Upper lobe of right lung (tissue), 1 donor: ENCODE data around the gene GLOD5. TPM values are rescaled to one million over a fixed set of nuclear protein-coding genes. Genes with fewer than 3 reads are reported as not detected.

ENCODE experiments used
- ATAC-seq: fragments of 200-7000 bp; cut with Tn5 transposase; one replicate; pipeline ENCODE4 v1.9.1; 2020; ENCODE audit warnings: mild to moderate bottlenecking, moderate library complexity
- DNase-seq: peaks from one replicate; pipeline ENCODE4 v3.0.0-alpha.2; 2020
- H3K27ac ChIP-seq: fragments of 200-600 bp; one replicate; pipeline ENCODE4 v1.8.0; 2022
- H3K27me3 ChIP-seq: fragments of 200-600 bp; one replicate; pipeline ENCODE4 v1.8.0; 2022; ENCODE audit warnings: mild to moderate bottlenecking
- H3K36me3 ChIP-seq: fragments of 200-600 bp; one replicate; pipeline ENCODE4 v1.8.0; 2022
- H3K4me1 ChIP-seq: fragments of 200-600 bp; one replicate; pipeline ENCODE4 v1.8.0; 2022
- H3K4me3 ChIP-seq: fragments of 200-600 bp; one replicate; pipeline ENCODE4 v1.8.0; 2022; ENCODE audit warnings: mild to moderate bottlenecking
- H3K9me3 ChIP-seq: fragments of 200-600 bp; one replicate; pipeline ENCODE4 v1.8.0; 2022
- intact Hi-C: fragments of 100-400 bp; cut with DNase I; formaldehyde crosslinking; loops from one replicate; pipeline ENCODE4 v1.11.0; 2022
- total RNA-seq: library from RNA; stranded (reverse); fragmentation: NEBNext Ultra II Directional; extraction: Animal tissue kit (Norgen Biotek cat#: 25700); gene quantifications from one replicate; pipeline ENCODE4 v1.2.1, GENCODE V29; 2021
- TF ChIP-seq, protein P1 (sequence below): fragments of 200-600 bp; IDR thresholded peaks from one replicate; pipeline ENCODE4 v1.8.0; 2022; ENCODE audit warnings: antibody characterized with exemption
- donor health status: DM: no; HTN: yes; CAD: no; lungs with severe emphysema.

Gene GLOD5
- total RNA-seq, 1 donor from 2014 or later = 2.6 TPM

DNA sequence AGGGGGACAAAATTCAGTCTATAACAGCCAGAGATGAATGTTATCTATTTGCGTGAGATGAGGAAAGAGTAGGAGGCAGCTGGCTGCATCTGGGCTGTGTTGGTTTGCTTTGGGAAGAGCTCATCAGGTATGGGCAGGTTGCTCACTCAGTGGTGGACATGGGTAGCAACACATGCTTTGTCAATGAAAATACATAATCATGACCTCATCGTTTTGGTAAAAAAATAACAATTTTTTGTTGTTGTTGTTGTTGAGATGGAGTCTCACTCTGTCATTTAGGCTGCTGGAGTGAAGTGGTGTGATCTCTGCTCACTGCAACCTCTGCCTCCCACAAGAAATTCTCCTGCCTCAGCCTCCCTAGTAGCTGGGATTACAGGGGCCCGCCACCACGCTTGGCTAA is 16.3 kb upstream of the GLOD5 start:
- no peaks in the 10 kb centered on the region for H3K4me1 ChIP-seq
- H3K36me3 ChIP-seq = no peaks in the 10 kb centered on the region
- TF ChIP-seq, protein P1, sequence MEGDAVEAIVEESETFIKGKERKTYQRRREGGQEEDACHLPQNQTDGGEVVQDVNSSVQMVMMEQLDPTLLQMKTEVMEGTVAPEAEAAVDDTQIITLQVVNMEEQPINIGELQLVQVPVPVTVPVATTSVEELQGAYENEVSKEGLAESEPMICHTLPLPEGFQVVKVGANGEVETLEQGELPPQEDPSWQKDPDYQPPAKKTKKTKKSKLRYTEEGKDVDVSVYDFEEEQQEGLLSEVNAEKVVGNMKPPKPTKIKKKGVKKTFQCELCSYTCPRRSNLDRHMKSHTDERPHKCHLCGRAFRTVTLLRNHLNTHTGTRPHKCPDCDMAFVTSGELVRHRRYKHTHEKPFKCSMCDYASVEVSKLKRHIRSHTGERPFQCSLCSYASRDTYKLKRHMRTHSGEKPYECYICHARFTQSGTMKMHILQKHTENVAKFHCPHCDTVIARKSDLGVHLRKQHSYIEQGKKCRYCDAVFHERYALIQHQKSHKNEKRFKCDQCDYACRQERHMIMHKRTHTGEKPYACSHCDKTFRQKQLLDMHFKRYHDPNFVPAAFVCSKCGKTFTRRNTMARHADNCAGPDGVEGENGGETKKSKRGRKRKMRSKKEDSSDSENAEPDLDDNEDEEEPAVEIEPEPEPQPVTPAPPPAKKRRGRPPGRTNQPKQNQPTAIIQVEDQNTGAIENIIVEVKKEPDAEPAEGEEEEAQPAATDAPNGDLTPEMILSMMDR = no peak
- DNase-seq = no peak
- no peak overlapping the region for H3K4me3 ChIP-seq
- intact Hi-C loops = no loop called here
- H3K9me3 ChIP-seq = no peaks in the 10 kb centered on the region
- H3K27me3 ChIP-seq = no peaks in the 10 kb centered on the region
- ATAC-seq = no peak
- H3K27ac ChIP-seq = no peak overlapping the region

DNA sequence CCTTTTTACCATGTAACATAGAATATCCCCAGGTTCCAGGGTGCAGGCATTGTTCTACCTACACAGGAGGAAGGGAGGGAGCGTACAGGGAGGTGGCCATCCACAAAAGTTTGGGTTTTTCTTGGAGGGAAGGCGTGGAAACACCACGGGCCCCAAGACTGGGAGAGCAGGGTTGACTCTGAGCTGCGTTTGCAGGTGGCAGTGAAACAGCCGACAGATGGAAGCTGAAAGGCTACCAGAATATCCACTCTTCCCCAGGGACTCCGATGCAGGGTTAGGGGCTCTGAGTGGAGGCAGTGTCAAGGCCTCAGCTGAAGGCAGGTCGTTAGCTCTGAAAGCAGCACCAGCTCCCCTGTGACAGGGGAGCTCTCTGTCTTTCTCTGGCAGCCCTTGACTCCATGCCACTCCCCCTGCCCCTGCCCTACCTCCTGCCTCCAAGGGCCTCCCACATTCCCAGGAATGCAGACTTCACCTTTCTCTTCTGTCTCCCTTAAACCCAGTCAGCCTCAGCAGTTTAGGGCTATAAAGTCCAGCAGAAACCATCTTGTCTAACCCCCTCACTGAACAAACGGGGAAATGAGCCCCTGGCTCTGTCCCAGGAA is 14.0 kb upstream of the GLOD5 start:
- Histone ChIP-seq H3K27ac (no peak overlapping the region), H3K36me3 (no peaks in the 10 kb centered on the region), H3K27me3 (no peaks in the 10 kb centered on the region), H3K4me1 (no peaks in the 10 kb centered on the region), H3K9me3 (no peaks in the 10 kb centered on the region), H3K4me3 (no peak overlapping the region)
- intact Hi-C loops = no loop called here
- DNase-seq (no peak), ATAC-seq (no peak)
- TF ChIP-seq, protein P1 = no peak

DNA sequence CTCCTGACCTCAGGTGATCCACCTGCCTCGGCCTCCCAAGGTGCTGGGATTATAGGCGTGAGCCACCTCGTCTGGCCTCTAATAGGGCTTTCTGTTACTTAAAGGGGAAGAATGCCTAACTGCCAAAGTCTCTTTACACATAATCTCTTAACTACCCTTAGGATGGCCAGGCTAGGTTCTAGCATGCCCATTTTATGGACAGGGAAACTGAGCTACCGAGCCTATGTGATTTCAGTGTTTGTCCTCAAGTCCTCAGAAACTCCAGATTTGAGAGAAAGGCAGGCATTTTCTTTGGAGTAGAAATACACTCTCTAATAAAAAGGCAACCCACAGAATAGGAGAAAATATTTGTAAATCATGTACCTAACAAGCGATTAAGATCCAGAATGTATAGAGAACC is 12.4 kb upstream of the GLOD5 start:
- no peak for DNase-seq
- no peak overlapping the region for H3K27ac ChIP-seq
- H3K4me1 ChIP-seq = no peaks in the 10 kb centered on the region
- H3K4me3 ChIP-seq = no peak overlapping the region
- H3K36me3 ChIP-seq = no peaks in the 10 kb centered on the region
- TF ChIP-seq, protein P1 = no peak
- no peaks in the 10 kb centered on the region for H3K9me3 ChIP-seq
- no peaks in the 10 kb centered on the region for H3K27me3 ChIP-seq
- intact Hi-C loops = no loop called here
- ATAC-seq = no peak

DNA sequence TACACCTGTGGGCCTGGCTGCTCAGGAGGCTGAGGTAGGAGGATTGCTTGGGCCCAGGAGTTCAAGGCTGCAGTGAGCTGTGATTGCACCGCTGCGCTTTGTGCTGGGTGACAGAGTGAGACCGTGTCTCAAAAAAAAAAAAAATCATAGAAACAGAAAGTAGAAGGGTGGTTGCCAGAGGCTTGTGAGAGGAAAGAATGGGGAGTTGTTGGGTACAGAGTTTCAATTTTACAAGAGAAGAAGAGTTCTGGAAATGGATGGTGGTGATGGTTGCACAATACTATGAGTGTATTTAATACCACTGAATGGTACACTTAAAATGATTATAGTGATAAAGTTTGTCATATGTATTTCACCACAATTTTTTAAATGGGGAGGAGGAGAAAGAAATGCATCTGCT is 10.2 kb upstream of the GLOD5 start:
- Histone ChIP-seq H3K36me3 (no peaks in the 10 kb centered on the region), H3K27ac (no peak overlapping the region), H3K27me3 (no peaks in the 10 kb centered on the region), H3K9me3 (no peaks in the 10 kb centered on the region), H3K4me1 (no peaks in the 10 kb centered on the region), H3K4me3 (no peak overlapping the region)
- TF ChIP-seq, protein P1 = no peak
- ATAC-seq (no peak), DNase-seq (no peak)
- intact Hi-C loops = no loop called here

DNA sequence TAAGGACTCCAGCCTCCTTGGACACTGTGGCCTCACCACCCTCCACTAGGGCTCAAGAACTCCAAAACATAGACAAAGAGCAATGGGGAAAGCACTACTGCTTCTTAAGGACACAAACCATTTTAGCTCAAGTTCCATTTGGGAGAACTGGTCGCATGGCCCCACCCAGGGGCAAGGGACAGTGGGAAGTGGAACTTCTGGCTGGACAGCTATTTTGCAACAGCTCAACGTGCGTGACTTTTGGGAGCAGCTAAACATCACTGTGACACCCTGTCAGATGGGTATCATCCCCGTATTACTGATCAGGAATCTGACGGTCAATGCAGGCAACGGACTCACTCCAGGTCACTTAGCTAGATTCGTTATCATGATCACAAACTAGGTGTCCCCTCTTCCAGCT is 9.0 kb upstream of the GLOD5 start:
- no peak overlapping the region for H3K4me3 ChIP-seq
- H3K27me3 ChIP-seq = no peaks in the 10 kb centered on the region
- no peaks in the 10 kb centered on the region for H3K4me1 ChIP-seq
- H3K27ac ChIP-seq = no peak overlapping the region
- no peaks in the 10 kb centered on the region for H3K9me3 ChIP-seq
- TF ChIP-seq, protein P1 = no peak
- no peak for ATAC-seq
- no peaks in the 10 kb centered on the region for H3K36me3 ChIP-seq
- DNase-seq = no peak
- intact Hi-C loops = no loop called here

DNA sequence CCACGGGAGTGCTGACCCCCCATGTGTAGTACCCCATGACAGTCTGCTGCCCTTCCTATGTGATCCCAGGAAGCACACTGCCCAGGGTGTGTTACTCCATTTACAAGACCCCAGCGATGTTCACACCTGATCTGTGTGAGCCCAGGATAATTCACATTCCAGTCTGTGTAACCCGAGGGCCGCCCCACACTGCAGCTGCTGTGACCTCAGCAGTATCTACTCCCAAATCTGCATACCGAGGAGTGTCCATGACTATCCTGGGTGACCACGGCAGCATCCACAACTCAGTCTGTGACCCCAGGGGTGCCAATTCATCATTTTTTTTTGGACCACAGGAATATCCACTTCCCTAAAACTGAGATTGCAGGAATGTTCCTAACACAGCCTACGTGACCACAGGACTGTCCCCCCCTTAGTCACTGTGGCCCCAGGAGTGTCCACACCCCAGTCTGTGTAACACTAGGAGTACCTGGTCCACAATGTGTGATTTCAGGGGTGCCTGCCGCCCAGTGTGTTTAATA is 7.8 kb upstream of the GLOD5 start:
- Histone ChIP-seq H3K27me3 (no peaks in the 10 kb centered on the region), H3K9me3 (no peaks in the 10 kb centered on the region), H3K4me3 (no peak overlapping the region), H3K36me3 (no peaks in the 10 kb centered on the region), H3K4me1 (no peaks in the 10 kb centered on the region), H3K27ac (no peak overlapping the region)
- DNase-seq = no peak
- intact Hi-C loops = no loop called here
- TF ChIP-seq, protein P1 = no peak
- ATAC-seq = no peak
